ENCODE results near the gene HOXA10. TPM values are rescaled to one million over a fixed set of nuclear protein-coding genes. Genes with fewer than 3 reads are reported as not detected.
A peak's percentile ranks its signal among the peaks of the same experiment; 100 is the strongest.

Gene HOXA10
- total RNA-seq, 2 donors from 2014 or later, result not detected

DNA sequence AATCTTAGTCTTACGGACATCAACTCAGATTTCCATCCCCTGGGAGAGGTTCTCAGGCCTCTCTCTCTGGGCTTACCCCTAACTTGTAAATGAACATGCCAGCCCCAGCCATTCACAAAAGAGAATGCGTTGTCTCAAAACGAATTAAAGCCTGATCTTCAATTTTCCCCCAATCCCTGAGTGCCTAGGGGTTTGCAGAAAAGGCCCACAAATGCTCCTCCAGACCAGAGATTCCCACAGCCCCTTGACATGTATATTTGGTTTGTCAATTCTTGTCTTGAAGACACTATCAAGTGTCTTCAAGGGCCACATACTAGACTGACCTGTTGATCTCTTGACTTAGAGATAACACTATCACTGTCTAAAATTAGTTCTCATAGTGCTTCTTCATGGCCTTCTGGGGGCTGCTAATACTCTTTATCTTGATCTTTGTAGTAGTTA is 37.7 kb upstream of the HOXA10 start:
- H3K4me1 Mint-ChIP-seq, result peaks cover 6% of the 10 kb centered on the region
- no peak overlapping the region for H3K27ac Mint-ChIP-seq
- Histone ChIP-seq H3K9ac (ENCODE audit: extremely low read depth, low read length, poor library complexity, severe bottlenecking) (no peak overlapping the region), H3K4me1 (ENCODE audit: control insufficient read depth, insufficient read depth, low read length) (no peaks in the 10 kb centered on the region), H3K4me3 (ENCODE audit: low read length) (no peak overlapping the region), H3K27me3 (ENCODE audit: control insufficient read depth, insufficient read depth, low read length, poor library complexity, severe bottlenecking) (peaks cover 100% of the 10 kb centered on the region), H3K9me3 (ENCODE audit: control insufficient read depth, low read length) (no peaks in the 10 kb centered on the region), H3K27ac (ENCODE audit: low read depth, low read length) (no peak overlapping the region), H3K36me3 (ENCODE audit: control insufficient read depth, insufficient read depth, low read length) (no peaks in the 10 kb centered on the region)
- no peaks in the 10 kb centered on the region for H3K9me3 Mint-ChIP-seq
- no peak for DNase-seq
- 48% methylated on average over 3 of the region's 3 CpGs; no CpG with 5 or more reads in 1 of the 2 experiments for WGBS, 2 experiments (ENCODE audit: insufficient coverage in 1 of 2, insufficient read length in 1 of 2)
- H3K4me3 Mint-ChIP-seq, result no peak overlapping the region
- peaks cover 100% of the 10 kb centered on the region for H3K27me3 Mint-ChIP-seq (ENCODE audit: insufficient read depth)
- TF ChIP-seq, protein P1, sequence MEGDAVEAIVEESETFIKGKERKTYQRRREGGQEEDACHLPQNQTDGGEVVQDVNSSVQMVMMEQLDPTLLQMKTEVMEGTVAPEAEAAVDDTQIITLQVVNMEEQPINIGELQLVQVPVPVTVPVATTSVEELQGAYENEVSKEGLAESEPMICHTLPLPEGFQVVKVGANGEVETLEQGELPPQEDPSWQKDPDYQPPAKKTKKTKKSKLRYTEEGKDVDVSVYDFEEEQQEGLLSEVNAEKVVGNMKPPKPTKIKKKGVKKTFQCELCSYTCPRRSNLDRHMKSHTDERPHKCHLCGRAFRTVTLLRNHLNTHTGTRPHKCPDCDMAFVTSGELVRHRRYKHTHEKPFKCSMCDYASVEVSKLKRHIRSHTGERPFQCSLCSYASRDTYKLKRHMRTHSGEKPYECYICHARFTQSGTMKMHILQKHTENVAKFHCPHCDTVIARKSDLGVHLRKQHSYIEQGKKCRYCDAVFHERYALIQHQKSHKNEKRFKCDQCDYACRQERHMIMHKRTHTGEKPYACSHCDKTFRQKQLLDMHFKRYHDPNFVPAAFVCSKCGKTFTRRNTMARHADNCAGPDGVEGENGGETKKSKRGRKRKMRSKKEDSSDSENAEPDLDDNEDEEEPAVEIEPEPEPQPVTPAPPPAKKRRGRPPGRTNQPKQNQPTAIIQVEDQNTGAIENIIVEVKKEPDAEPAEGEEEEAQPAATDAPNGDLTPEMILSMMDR (conservative IDR thresholded peaks at IDR 0.05), result no peak
- no peaks in the 10 kb centered on the region for H3K36me3 Mint-ChIP-seq (ENCODE audit: low read depth)

GRCh38 chr7:27211084-27211446 is 36.9 kb upstream of the HOXA10 start:
- Histone ChIP-seq H3K27ac (ENCODE audit: low read depth, low read length) (no peak overlapping the region), H3K9me3 (ENCODE audit: control insufficient read depth, low read length) (no peaks in the 10 kb centered on the region), H3K36me3 (ENCODE audit: control insufficient read depth, insufficient read depth, low read length) (no peaks in the 10 kb centered on the region), H3K4me1 (ENCODE audit: control insufficient read depth, insufficient read depth, low read length) (no peaks in the 10 kb centered on the region), H3K9ac (ENCODE audit: extremely low read depth, low read length, poor library complexity, severe bottlenecking) (no peak overlapping the region), H3K4me3 (ENCODE audit: low read length) (no peak overlapping the region), H3K27me3 (ENCODE audit: control insufficient read depth, insufficient read depth, low read length, poor library complexity, severe bottlenecking) (peaks cover 100% of the 10 kb centered on the region)
- 77 to 80% methylated on average over 1 of the region's 1 CpG for WGBS, 2 experiments (ENCODE audit: insufficient coverage in 1 of 2, insufficient read length in 1 of 2)
- H3K27me3 Mint-ChIP-seq (ENCODE audit: insufficient read depth), result peaks cover 100% of the 10 kb centered on the region
- H3K9me3 Mint-ChIP-seq, result no peaks in the 10 kb centered on the region
- H3K4me1 Mint-ChIP-seq, result peaks cover 6% of the 10 kb centered on the region
- TF ChIP-seq, protein P1 (conservative IDR thresholded peaks at IDR 0.05), result no peak
- H3K36me3 Mint-ChIP-seq (ENCODE audit: low read depth), result no peaks in the 10 kb centered on the region
- no peak for DNase-seq
- H3K4me3 Mint-ChIP-seq, result no peak overlapping the region
- H3K27ac Mint-ChIP-seq, result no peak overlapping the region

DNA sequence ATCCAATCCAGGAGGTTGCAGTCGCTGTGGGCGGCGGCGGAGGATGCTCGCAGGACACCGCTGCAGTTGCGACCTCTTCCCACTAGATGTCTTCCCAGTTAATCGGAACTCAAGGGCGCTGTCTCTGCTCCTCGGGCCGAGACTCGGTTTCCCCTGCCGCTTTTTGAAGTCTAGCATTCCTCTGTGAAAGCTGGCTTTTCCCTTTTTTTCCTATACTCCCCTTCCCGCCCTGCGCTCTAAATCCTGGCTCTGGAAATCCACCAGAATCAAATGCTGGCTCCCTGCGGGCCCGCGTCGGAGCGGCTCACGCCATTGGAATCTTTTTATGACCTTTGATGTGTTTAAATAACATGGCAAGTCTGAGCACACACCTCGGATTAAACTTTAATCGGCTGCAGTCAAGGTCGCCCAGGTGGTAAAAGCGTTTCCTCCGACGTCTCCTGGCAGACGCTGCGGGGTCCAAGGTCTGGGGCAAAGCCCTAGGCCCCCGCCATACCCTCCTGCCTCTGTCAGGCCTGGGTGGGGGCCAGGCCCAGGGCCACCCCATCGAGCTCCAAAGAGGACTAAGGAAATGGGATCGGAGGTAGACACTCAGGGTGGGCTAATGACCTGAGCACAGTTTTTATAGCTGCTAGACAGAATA is 36.4 kb upstream of the HOXA10 start:
- H3K36me3 ChIP-seq (ENCODE audit: control insufficient read depth, insufficient read depth, low read length), result no peaks in the 10 kb centered on the region
- no peak overlapping the region for H3K9ac ChIP-seq (ENCODE audit: extremely low read depth, low read length, poor library complexity, severe bottlenecking)
- no peaks in the 10 kb centered on the region for H3K36me3 Mint-ChIP-seq (ENCODE audit: low read depth)
- no peak overlapping the region for H3K27ac Mint-ChIP-seq
- no peak overlapping the region for H3K4me3 Mint-ChIP-seq
- H3K4me1 ChIP-seq (ENCODE audit: control insufficient read depth, insufficient read depth, low read length), result no peaks in the 10 kb centered on the region
- H3K27ac ChIP-seq (ENCODE audit: low read depth, low read length), result no peak overlapping the region
- H3K27me3 Mint-ChIP-seq (ENCODE audit: insufficient read depth), result peaks cover 100% of the 10 kb centered on the region
- 17 to 22% methylated on average over 31 to 32 of the region's 32 CpGs for WGBS, 2 experiments (ENCODE audit: insufficient coverage in 1 of 2, insufficient read length in 1 of 2)
- H3K4me1 Mint-ChIP-seq, result peaks cover 7% of the 10 kb centered on the region
- TF ChIP-seq, protein P1 (conservative IDR thresholded peaks at IDR 0.05), result peak; percentile 85
- no peaks in the 10 kb centered on the region for H3K9me3 Mint-ChIP-seq
- no peaks in the 10 kb centered on the region for H3K9me3 ChIP-seq (ENCODE audit: control insufficient read depth, low read length)
- peaks cover 100% of the 10 kb centered on the region for H3K27me3 ChIP-seq (ENCODE audit: control insufficient read depth, insufficient read depth, low read length, poor library complexity, severe bottlenecking)
- peak; percentile 90 for DNase-seq
- H3K4me3 ChIP-seq (ENCODE audit: low read length), result no peak overlapping the region

Measured in endodermal cell (in vitro differentiated cells).